C4-2B (cell line): Measurements from ENCODE around the gene LSAMP.

Source experiments
- H3K27ac ChIP-seq: fragments of 450-650 bp; 2 replicates; pipeline ENCODE4 v1.5.1; 2017
- CTCF ChIP-seq: fragments of 450-650 bp; conservative IDR thresholded peaks from 2 replicates; pipeline ENCODE4 v1.5.1; 2017; ENCODE audit warnings: mild to moderate bottlenecking
- ZFX ChIP-seq: fragments of 450-650 bp; IDR thresholded peaks from 2 replicates; pipeline ENCODE4 v1.6.1; 2017

LSAMP gene

DNA sequence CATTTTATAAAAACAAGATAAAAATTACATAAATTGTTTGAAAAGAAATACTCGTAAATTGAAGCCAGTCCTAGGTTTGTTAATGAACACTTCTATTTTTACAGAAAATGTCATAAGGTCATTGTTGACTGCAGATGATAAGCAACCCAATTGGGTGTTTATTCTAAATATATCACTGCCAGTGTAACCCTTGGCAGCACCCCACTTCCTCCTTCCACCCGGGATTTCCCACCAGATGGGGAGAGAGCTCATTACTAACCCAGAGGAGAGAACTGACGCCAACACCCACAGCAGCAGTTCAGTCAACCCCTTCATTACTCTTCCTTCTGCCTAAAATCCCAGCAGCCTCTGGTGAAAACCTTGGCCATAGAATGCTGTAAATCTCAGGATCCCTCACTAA, 514.4 kb downstream of the LSAMP start:
- no peak for TF ChIP-seq ZFX

DNA sequence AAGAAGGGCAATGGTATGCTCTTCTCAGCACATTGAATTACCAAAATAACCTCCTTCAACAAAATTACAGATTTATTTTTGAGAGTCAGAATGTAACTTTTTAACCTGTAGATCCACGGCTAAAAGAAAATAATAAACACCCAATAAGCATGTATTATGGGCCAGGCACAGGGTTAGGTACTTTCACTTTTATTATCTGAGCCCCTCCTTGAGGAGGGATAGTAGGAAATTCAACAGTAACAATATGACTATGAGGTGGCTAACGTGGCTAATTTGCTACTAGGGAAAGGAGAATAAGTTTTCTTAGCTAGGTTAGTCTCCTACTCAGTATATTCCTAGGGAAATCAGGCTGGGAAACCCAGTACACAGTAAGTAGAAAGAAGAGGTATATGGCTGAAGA, 515.1 kb downstream of the LSAMP start:
- no peak overlapping the region for H3K27ac ChIP-seq
- TF ChIP-seq ZFX (no peak), CTCF (no peak)

More for the DNA sequence above, 514.4 kb downstream of the LSAMP start:
- H3K27ac ChIP-seq, result no peak overlapping the region

GRCh38 chr3:115928376-115928775, 516.9 kb downstream of the LSAMP start:
- TF ChIP-seq ZFX (no peak), CTCF (no peak)
- H3K27ac ChIP-seq, result no peak overlapping the region

DNA sequence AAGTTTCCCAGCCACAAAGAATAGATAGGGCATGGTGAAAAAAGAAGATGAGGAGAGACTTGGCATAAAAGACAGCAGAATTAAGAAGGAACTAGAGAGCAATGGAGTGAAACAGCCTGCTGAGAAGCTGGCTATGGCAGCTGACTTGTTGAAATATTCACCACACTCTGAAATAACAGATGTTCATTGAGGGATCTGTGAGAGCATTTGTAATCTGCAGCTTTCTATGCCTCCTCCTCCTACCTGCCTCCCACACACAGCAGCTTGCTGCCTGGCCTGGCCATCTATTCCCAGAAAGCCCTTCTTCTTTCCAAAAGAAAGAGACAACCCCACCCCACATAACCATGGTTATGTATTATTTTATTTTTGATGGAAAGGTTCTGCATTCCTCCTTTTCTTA, 518.1 kb downstream of the LSAMP start:
- TF ChIP-seq CTCF, result no peak
- TF ChIP-seq ZFX, result no peak
- no peak overlapping the region for H3K27ac ChIP-seq

GRCh38 chr3:115922681-115923347, 522.5 kb downstream of the LSAMP start:
- H3K27ac ChIP-seq, result no peak overlapping the region
- no peak for TF ChIP-seq ZFX
- TF ChIP-seq CTCF, result peak; percentile 46

- TF ChIP-seq CTCF, result no peak
- no peak for TF ChIP-seq ZFX
- H3K27ac ChIP-seq, result no peak overlapping the region
Observed at GRCh38 chr3:115921711-115922110, 523.6 kb downstream of the LSAMP start.

GRCh38 chr3:115918900-115919299, 526.4 kb downstream of the LSAMP start:
- H3K27ac ChIP-seq, result no peak overlapping the region
- TF ChIP-seq ZFX (no peak), CTCF (no peak)

GRCh38 chr3:115916866-115917265, 528.4 kb downstream of the LSAMP start:
- no peak overlapping the region for H3K27ac ChIP-seq
- TF ChIP-seq ZFX, result no peak
- TF ChIP-seq CTCF, result no peak
